ENCODE data around the gene FOXRED1.

Gene FOXRED1

GRCh38 chr11:126311401-126312291 lies 42.7 kb downstream of the FOXRED1 start:
- DNase-seq (ENCODE audit: low spot score), result no peak

GRCh38 chr11:126312961-126313360 lies 44.0 kb downstream of the FOXRED1 start:
- peak; percentile 97 for DNase-seq (ENCODE audit: low spot score)

GRCh38 chr11:126313826-126314225 lies 44.9 kb downstream of the FOXRED1 start:
- no peak for DNase-seq (ENCODE audit: low spot score)

- DNase-seq (ENCODE audit: low spot score), result no peak
These were observed 48.4 kb downstream of the FOXRED1 start for GRCh38 chr11:126317432-126317755.

GRCh38 chr11:126317756-126318573 lies 49.0 kb downstream of the FOXRED1 start:
- peak; percentile 87 for DNase-seq (ENCODE audit: low spot score)

GRCh38 chr11:126318574-126319373 lies 49.8 kb downstream of the FOXRED1 start:
- DNase-seq (ENCODE audit: low spot score), result peak; percentile 81

- DNase-seq (ENCODE audit: low spot score), result no peak
These were observed 50.4 kb downstream of the FOXRED1 start for GRCh38 chr11:126319374-126319740.

GRCh38 chr11:126322996-126323395 lies 54.0 kb downstream of the FOXRED1 start:
- no peak for DNase-seq (ENCODE audit: low spot score)

- no peak for DNase-seq (ENCODE audit: low spot score)
These were observed 58.5 kb downstream of the FOXRED1 start for GRCh38 chr11:126327281-126328000.
